ENCODE measurements around the gene LSR. TPM values are rescaled to one million over a fixed set of nuclear protein-coding genes. Genes with fewer than 3 reads are reported as not detected.
A peak's percentile ranks its signal among the peaks of the same experiment; 100 is the strongest.
"Not testable (repeated sequence)": the region's sequence is repeated elsewhere in the genome, so short reads cannot be mapped to it uniquely, and the experiment has no call there.

The LSR gene
- total RNA-seq, 1 donor from 2014 or later = 27.1 TPM

- H3K4me1 ChIP-seq = no peaks in the 10 kb centered on the region
- no peak overlapping the region for H2AFZ ChIP-seq (replicated peaks)
- Mint-ChIP-seq H3K9me3 (no peaks in the 10 kb centered on the region), H3K4me3 (no peak overlapping the region), H3K27me3 (ENCODE audit: insufficient read depth, low read depth) (peaks cover 14% of the 10 kb centered on the region), H3K4me1 (peaks cover 4% of the 10 kb centered on the region), H3K36me3 (peaks cover 8% of the 10 kb centered on the region), H3K27ac (peak overlapping the region; percentile 85)
- H4K20me1 ChIP-seq (ENCODE audit: low read depth) = no peaks in the 10 kb centered on the region
- H3K27me3 ChIP-seq = no peaks in the 10 kb centered on the region
- H3K36me3 ChIP-seq = no peaks in the 10 kb centered on the region
- H3F3A ChIP-seq (ENCODE audit: low read depth) = no peaks in the 10 kb centered on the region
- H3K79me2 ChIP-seq (ENCODE audit: low read depth) = no peaks in the 10 kb centered on the region
- H3K4me3 ChIP-seq = no peak overlapping the region
- no peak for DNase-seq (ENCODE audit: low spot score)
- H3K9me3 ChIP-seq (ENCODE audit: low read depth) = no peaks in the 10 kb centered on the region
- no peak for TF ChIP-seq EZH2 (IDR thresholded peaks at IDR 0.05)
- no peak for TF ChIP-seq EZH2phosphoT487 (IDR thresholded peaks at IDR 0.05)
- TF ChIP-seq, protein P1, sequence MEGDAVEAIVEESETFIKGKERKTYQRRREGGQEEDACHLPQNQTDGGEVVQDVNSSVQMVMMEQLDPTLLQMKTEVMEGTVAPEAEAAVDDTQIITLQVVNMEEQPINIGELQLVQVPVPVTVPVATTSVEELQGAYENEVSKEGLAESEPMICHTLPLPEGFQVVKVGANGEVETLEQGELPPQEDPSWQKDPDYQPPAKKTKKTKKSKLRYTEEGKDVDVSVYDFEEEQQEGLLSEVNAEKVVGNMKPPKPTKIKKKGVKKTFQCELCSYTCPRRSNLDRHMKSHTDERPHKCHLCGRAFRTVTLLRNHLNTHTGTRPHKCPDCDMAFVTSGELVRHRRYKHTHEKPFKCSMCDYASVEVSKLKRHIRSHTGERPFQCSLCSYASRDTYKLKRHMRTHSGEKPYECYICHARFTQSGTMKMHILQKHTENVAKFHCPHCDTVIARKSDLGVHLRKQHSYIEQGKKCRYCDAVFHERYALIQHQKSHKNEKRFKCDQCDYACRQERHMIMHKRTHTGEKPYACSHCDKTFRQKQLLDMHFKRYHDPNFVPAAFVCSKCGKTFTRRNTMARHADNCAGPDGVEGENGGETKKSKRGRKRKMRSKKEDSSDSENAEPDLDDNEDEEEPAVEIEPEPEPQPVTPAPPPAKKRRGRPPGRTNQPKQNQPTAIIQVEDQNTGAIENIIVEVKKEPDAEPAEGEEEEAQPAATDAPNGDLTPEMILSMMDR (IDR thresholded peaks at IDR 0.05) = no peak
- no peak overlapping the region for H3K27ac ChIP-seq
- no peak overlapping the region for H3K9ac ChIP-seq
- H3K4me2 ChIP-seq = no peak overlapping the region
These were observed 32.5 kb downstream of the LSR start for GRCh38 chr19:35281303-35281702.

DNA sequence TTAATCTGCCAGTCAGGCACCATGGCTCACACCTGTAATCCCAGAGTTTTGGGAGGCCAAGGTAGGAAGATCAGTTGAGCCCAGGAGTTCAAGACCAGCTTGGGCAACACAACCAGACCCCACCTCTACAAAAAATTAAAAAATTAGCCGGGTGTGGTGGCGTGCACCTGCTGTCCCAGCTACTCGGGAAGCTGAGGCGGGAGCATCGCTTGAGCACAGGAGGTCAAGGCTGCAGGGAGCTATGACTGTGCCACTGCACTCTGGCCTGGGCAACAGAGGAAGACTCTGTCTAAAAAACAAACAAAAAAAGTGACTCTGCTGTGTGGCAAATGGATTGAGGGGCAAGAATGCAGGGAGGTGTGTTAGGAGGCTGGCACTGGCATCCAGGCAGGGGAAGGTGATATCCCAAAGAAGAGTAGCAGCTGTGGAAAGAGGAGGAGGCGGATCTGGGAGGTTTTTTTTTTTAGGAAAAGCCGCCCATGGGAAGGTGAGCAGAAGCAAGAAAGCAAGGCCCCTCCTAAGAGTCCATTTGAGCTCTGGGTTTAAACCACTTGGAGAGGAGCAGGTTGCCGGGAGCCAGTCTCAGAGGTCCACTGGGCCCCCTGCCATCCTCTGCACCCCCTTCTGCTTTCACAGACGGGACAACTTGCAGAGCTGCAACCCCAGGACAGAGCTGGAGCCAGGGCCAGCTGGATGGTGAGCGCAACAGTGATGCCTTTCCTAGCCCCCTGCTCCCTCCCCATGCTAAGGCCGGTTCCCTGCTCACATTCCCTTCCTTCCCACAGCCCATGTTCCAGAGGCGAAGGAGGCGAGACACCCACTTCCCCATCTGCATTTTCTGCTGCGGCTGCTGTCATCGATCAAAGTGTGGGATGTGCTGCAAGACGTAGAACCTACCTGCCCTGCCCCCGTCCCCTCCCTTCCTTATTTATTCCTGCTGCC lies 35.6 kb downstream of the LSR start:
- H4K20me1 ChIP-seq (ENCODE audit: low read depth) = no peaks in the 10 kb centered on the region
- H2AFZ ChIP-seq (replicated peaks) = peak overlapping the region; percentile 69
- H3K9me3 ChIP-seq (ENCODE audit: low read depth) = no peaks in the 10 kb centered on the region
- Mint-ChIP-seq H3K36me3 (peaks cover 1% of the 10 kb centered on the region), H3K4me3 (peak overlapping the region; percentile 58), H3K9me3 (no peaks in the 10 kb centered on the region), H3K4me1 (peaks cover 7% of the 10 kb centered on the region), H3K27me3 (ENCODE audit: insufficient read depth, low read depth) (peaks cover 13% of the 10 kb centered on the region), H3K27ac (no peak overlapping the region)
- TF ChIP-seq EZH2phosphoT487 (IDR thresholded peaks at IDR 0.05) (no peak), EZH2 (IDR thresholded peaks at IDR 0.05) (no peak)
- TF ChIP-seq, protein P1 (IDR thresholded peaks at IDR 0.05) = no peak
- no peaks in the 10 kb centered on the region for H3F3A ChIP-seq (ENCODE audit: low read depth)
- H3K4me3 ChIP-seq = no peak overlapping the region
- H3K79me2 ChIP-seq (ENCODE audit: low read depth) = no peaks in the 10 kb centered on the region
- no peak overlapping the region for H3K27ac ChIP-seq
- H3K4me2 ChIP-seq = no peak overlapping the region
- no peak for DNase-seq (ENCODE audit: low spot score)
- no peaks in the 10 kb centered on the region for H3K36me3 ChIP-seq
- H3K9ac ChIP-seq = no peak overlapping the region
- no peaks in the 10 kb centered on the region for H3K27me3 ChIP-seq
- no peaks in the 10 kb centered on the region for H3K4me1 ChIP-seq

- Mint-ChIP-seq H3K27ac (no peak overlapping the region), H3K4me3 (peak overlapping the region; percentile 58), H3K36me3 (peaks cover 1% of the 10 kb centered on the region), H3K9me3 (no peaks in the 10 kb centered on the region), H3K4me1 (peaks cover 7% of the 10 kb centered on the region), H3K27me3 (ENCODE audit: insufficient read depth, low read depth) (peaks cover 14% of the 10 kb centered on the region)
- Histone ChIP-seq H3K4me3 (no peak overlapping the region), H3K4me1 (no peaks in the 10 kb centered on the region), H4K20me1 (ENCODE audit: low read depth) (no peaks in the 10 kb centered on the region), H3K4me2 (no peak overlapping the region), H3K9ac (no peak overlapping the region), H2AFZ (replicated peaks) (peak overlapping the region; percentile 69), H3K36me3 (no peaks in the 10 kb centered on the region), H3F3A (ENCODE audit: low read depth) (no peaks in the 10 kb centered on the region), H3K9me3 (ENCODE audit: low read depth) (no peaks in the 10 kb centered on the region), H3K27ac (no peak overlapping the region), H3K79me2 (ENCODE audit: low read depth) (no peaks in the 10 kb centered on the region), H3K27me3 (no peaks in the 10 kb centered on the region)
- DNase-seq (ENCODE audit: low spot score) = no peak
- TF ChIP-seq EZH2 (IDR thresholded peaks at IDR 0.05) (no peak), EZH2phosphoT487 (IDR thresholded peaks at IDR 0.05) (no peak)
- TF ChIP-seq, protein P1 (IDR thresholded peaks at IDR 0.05) = no peak
These were observed 36.3 kb downstream of the LSR start for GRCh38 chr19:35285095-35285449.

- not testable (repeated sequence) for H3K27ac ChIP-seq; H3K27me3 ChIP-seq; H3K79me2 ChIP-seq (ENCODE audit: low read depth); H4K20me1 ChIP-seq (ENCODE audit: low read depth); H3K4me3 ChIP-seq; H3K36me3 Mint-ChIP-seq; H3K4me1 ChIP-seq; H3F3A ChIP-seq (ENCODE audit: low read depth); H3K4me2 ChIP-seq; H3K9ac ChIP-seq; H3K4me1 Mint-ChIP-seq; H3K9me3 ChIP-seq (ENCODE audit: low read depth); H3K27ac Mint-ChIP-seq; H3K36me3 ChIP-seq; H3K9me3 Mint-ChIP-seq; H3K4me3 Mint-ChIP-seq; DNase-seq (ENCODE audit: low spot score)
- peak overlapping the region; percentile 69 for H2AFZ ChIP-seq (replicated peaks)
- H3K27me3 Mint-ChIP-seq (ENCODE audit: insufficient read depth, low read depth) = peaks cover 17% of the 10 kb centered on the region
These were observed 36.7 kb downstream of the LSR start for GRCh38 chr19:35285465-35285864.

DNA sequence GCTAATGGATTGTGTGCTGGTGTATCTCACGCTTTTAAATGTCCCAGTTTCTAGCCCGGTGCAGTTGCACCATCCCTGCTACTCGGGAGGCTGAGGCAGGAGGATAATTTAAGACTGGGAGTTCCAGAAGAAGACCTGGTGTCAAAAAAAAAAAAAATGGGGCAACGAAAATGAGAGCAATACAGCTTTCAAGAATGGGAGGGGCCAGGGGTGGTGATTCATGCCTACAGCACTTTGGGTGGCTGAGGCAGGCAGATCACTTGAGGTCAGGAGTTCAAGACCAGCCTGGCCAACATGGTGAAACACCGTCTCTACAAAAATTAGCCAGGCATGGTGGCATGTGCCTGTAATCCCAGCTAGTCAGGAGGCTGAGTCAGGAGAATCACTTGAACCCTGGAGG lies 37.3 kb downstream of the LSR start:
- H3K4me3 ChIP-seq; H3K36me3 ChIP-seq; H3K9me3 ChIP-seq (ENCODE audit: low read depth); H3K4me2 ChIP-seq; H3K27ac Mint-ChIP-seq; H3F3A ChIP-seq (ENCODE audit: low read depth); DNase-seq (ENCODE audit: low spot score); H3K36me3 Mint-ChIP-seq; H4K20me1 ChIP-seq (ENCODE audit: low read depth); H3K79me2 ChIP-seq (ENCODE audit: low read depth); H3K27ac ChIP-seq; H3K27me3 ChIP-seq; H3K4me3 Mint-ChIP-seq; H3K4me1 ChIP-seq; H3K9ac ChIP-seq; H3K4me1 Mint-ChIP-seq; H3K9me3 Mint-ChIP-seq; H2AFZ ChIP-seq (replicated peaks): not testable (repeated sequence)
- peaks cover 15% of the 10 kb centered on the region for H3K27me3 Mint-ChIP-seq (ENCODE audit: insufficient read depth, low read depth)

Data from neural progenitor cell (in vitro differentiated cells).